Measurements from ENCODE around the gene TSHZ1. TPM values are rescaled to one million over a fixed set of nuclear protein-coding genes. Genes with fewer than 3 reads are reported as not detected.

Gene TSHZ1, protein sequence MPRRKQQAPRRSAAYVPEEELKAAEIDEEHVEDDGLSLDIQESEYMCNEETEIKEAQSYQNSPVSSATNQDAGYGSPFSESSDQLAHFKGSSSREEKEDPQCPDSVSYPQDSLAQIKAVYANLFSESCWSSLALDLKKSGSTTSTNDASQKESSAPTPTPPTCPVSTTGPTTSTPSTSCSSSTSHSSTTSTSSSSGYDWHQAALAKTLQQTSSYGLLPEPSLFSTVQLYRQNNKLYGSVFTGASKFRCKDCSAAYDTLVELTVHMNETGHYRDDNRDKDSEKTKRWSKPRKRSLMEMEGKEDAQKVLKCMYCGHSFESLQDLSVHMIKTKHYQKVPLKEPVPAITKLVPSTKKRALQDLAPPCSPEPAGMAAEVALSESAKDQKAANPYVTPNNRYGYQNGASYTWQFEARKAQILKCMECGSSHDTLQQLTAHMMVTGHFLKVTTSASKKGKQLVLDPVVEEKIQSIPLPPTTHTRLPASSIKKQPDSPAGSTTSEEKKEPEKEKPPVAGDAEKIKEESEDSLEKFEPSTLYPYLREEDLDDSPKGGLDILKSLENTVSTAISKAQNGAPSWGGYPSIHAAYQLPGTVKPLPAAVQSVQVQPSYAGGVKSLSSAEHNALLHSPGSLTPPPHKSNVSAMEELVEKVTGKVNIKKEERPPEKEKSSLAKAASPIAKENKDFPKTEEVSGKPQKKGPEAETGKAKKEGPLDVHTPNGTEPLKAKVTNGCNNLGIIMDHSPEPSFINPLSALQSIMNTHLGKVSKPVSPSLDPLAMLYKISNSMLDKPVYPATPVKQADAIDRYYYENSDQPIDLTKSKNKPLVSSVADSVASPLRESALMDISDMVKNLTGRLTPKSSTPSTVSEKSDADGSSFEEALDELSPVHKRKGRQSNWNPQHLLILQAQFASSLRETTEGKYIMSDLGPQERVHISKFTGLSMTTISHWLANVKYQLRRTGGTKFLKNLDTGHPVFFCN (N-terminal part only)
- 4.6 and 6.2 TPM in 2 replicates for total RNA-seq

DNA sequence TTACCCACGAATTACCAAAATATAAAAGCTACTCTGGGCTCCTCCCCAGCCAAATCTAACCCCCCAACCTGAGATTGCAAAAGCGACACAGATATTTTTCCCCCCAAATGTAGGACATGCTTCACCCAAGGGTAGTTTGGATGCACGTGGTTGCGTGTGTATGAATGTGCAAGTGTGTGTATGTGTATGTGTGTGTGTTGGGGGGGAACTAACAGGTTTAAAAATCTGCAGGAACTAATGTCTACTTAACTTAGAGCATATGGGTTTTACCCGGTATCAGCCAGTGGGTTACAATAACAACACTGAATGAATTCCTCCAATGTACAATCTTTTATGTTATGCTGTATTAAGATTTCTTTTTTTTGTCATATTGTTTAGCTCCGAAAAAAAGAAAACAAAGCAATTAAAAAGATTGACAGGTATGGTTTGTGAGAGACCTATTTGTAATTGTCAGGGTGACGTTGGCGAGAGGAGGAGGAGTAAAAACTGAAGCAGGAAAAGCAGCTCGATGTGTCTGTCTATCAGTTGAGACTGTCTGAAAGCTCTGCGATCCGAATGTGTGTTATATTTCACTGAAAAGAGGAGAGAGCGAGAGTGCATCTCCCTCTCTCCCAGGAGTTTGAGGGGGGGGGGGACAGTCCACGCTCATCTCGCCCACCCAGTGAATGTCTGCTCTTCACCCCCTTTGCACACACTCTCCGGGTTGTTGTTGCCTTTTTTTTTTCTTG is at the start of gene TSHZ1:
Gene TSHZ1 (plus strand): TSS at position 524 of the 728 bp plus-strand sequence. CDS start 1,080 bp downstream, outside the sequence.

DNA sequence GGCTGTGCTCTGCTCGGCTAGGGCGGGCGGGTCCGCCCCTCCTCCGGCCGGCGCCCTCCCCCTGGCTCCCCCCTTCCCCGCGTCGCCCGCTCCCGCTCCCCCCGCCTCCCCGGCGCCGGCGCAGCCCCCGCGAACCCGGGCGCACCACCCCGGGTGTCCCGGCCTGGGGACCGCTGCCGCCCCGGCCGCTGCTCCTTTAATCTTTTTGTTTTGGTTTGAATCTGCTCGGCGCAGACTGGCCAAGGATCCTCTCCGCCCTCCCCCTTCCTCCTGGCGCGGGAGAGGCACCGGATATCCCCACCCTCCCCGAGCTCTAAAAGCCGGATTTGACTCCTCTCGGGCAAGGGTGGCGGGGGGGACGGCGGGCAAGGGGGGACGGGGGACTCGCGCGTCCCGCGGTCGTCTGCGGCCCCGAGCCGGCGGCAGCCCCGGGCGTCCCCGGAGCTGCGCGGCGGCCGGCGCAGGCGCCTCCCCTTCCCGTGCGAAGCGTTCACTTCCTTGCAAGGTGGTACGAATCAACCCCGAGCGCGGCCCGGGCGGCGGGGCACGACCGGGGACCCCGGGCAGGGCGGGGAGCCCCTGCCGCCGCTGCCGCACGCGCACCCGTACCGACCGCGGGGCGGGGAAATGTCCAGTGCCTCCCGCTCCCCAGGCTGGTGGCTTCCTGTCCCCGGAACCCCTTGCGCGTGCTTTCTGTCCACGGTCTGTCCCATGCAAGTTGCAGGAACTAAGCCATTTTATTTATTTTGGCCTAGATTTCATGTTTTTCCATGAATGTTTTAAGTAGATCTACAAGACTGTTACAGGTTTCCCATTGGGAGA is 1.3 kb upstream of the TSHZ1 start, which contains the start of gene PTGR3:
Gene PTGR3 (minus strand): TSS at position 11 of the 822 bp plus-strand sequence. CDS start 81 bp downstream, outside the sequence.

Other genes starting within 250 kb of the TSHZ1 start
- 16.9 and 17.2 TPM in 2 replicates for gene PTGR3, start 1.7 kb upstream of the TSHZ1 start, total RNA-seq
- gene SMIM21, start 216.9 kb downstream of the TSHZ1 start, total RNA-seq: not detected in 2 replicates